ENCODE results near the gene WDR77. TPM values are rescaled to one million over a fixed set of nuclear protein-coding genes. Genes with fewer than 3 reads are reported as not detected.

Gene WDR77
- total RNA-seq, 1 experiment from 2014 or later, result 27.7 TPM

DNA sequence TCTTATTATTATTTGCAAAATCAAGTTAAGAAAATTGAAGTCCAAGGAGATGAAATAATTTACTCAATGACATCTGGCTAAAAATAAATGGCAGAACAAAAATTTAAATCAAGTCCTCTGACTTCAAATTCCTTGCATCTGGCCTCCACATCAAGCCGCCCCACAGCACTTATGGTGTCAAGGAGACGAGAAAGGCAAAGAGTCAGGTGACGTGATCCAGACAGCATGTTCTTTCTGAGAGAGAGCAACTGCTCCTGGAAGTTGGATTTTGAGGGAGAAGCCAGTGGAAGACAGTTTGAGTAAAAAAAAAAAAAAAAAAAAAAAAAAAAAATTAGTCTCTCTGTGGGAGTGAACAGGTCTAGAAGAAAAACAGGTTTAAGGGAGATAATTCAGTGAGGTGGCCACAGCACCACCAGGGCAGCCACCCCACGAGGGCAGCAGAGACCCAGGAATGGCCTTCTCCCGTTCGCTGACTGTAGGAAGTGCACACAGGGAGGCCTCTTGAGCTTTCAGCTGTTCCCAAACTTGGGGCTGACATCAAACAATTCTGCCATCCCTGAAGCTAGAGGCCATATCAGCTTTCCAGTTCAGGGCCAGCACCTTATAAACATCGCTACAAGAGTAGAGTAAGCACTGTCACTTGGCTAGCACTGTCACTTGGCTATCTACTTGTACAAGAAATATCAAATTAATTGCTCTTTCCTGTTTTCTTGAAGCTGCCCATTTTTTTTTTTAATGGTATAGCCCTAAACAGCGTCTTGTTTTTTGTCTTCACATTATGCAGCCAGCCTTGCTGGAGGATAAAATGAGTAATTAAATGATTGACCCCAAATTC lies 32.5 kb upstream of the WDR77 start:
- intact Hi-C loops (cut with micrococcal nuclease; ENCODE audit: unreplicated experiment), result loop anchor here (2.0 to 5.0 kb wide), 3 partner anchors 175 to 286 kb away; no protein-coding TSS in a partner anchor
- no peaks in the 10 kb centered on the region for H3K36me3 Mint-ChIP-seq (ENCODE audit: insufficient read depth, unreplicated experiment)
- H3K9me3 Mint-ChIP-seq (ENCODE audit: low read depth, unreplicated experiment), result no peaks in the 10 kb centered on the region
- CTCF ChIA-PET, result interaction anchor here (0.6 to 1.3 kb wide), 10 partner anchors 8 to 288 kb away, joined by 3 to 7 read pairs (median 4); partner anchors contain the start of genes DDX20 and INKA2
- H3K4me3 Mint-ChIP-seq (ENCODE audit: low read depth, unreplicated experiment), result no peak overlapping the region
- DNase-seq, result peak; percentile 69
- H3K27me3 Mint-ChIP-seq (ENCODE audit: unreplicated experiment), result no peaks in the 10 kb centered on the region
- no peaks in the 10 kb centered on the region for H3K4me1 Mint-ChIP-seq (ENCODE audit: low read depth, unreplicated experiment)
- H3K27ac Mint-ChIP-seq (ENCODE audit: unreplicated experiment), result no peak overlapping the region
- peak; percentile 22 for TF ChIP-seq CTCF (IDR thresholded peaks at IDR 0.05; ENCODE audit: unreplicated experiment)
- no TSS peak for BruUV-seq (replicated peaks)

DNA sequence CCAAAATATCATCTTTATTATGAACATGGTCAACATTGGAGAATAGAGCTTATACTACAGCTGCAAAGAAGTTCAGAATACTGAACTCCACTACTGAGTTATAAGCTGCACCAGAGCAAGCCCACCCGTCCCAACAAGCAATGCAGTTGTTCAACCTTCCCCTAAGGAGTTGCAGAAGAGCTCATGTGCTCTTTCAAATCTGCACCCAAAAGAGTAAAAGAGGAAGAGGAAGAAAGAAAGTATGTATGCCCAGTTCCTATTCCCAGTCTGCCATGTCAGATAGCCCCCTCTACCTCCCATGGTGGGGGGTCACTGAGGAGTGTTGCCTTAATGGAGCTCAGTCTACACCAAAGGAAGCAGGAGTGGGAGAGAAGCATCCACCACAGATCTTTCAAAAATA lies 31.6 kb upstream of the WDR77 start:
- Mint-ChIP-seq H3K36me3 (ENCODE audit: insufficient read depth, unreplicated experiment) (no peaks in the 10 kb centered on the region), H3K27me3 (ENCODE audit: unreplicated experiment) (no peaks in the 10 kb centered on the region), H3K27ac (ENCODE audit: unreplicated experiment) (no peak overlapping the region), H3K4me1 (ENCODE audit: low read depth, unreplicated experiment) (no peaks in the 10 kb centered on the region), H3K4me3 (ENCODE audit: low read depth, unreplicated experiment) (no peak overlapping the region), H3K9me3 (ENCODE audit: low read depth, unreplicated experiment) (no peaks in the 10 kb centered on the region)
- TF ChIP-seq CTCF (IDR thresholded peaks at IDR 0.05; ENCODE audit: unreplicated experiment), result no peak
- DNase-seq, result no peak
- BruUV-seq (replicated peaks), result no TSS peak
- intact Hi-C loops (cut with micrococcal nuclease; ENCODE audit: unreplicated experiment), result loop anchor here (2.0 to 5.0 kb wide), 3 partner anchors 176 to 287 kb away; no protein-coding TSS in a partner anchor
- CTCF ChIA-PET, result no interaction called here

- DNase-seq, result no peak
- no peak overlapping the region for H3K4me3 Mint-ChIP-seq (ENCODE audit: low read depth, unreplicated experiment)
- H3K9me3 Mint-ChIP-seq (ENCODE audit: low read depth, unreplicated experiment), result no peaks in the 10 kb centered on the region
- H3K27ac Mint-ChIP-seq (ENCODE audit: unreplicated experiment), result no peak overlapping the region
- H3K27me3 Mint-ChIP-seq (ENCODE audit: unreplicated experiment), result no peaks in the 10 kb centered on the region
- peaks cover 6% of the 10 kb centered on the region for H3K36me3 Mint-ChIP-seq (ENCODE audit: insufficient read depth, unreplicated experiment)
- CTCF ChIA-PET, result no interaction called here
- BruUV-seq (replicated peaks), result no TSS peak
- intact Hi-C loops (cut with micrococcal nuclease; ENCODE audit: unreplicated experiment), result no loop called here
- TF ChIP-seq CTCF (IDR thresholded peaks at IDR 0.05; ENCODE audit: unreplicated experiment), result no peak
- no peaks in the 10 kb centered on the region for H3K4me1 Mint-ChIP-seq (ENCODE audit: low read depth, unreplicated experiment)
These were observed 27.8 kb upstream of the WDR77 start for GRCh38 chr1:111476761-111477309.

- Mint-ChIP-seq H3K27me3 (ENCODE audit: unreplicated experiment) (no peaks in the 10 kb centered on the region), H3K27ac (ENCODE audit: unreplicated experiment) (no peak overlapping the region), H3K9me3 (ENCODE audit: low read depth, unreplicated experiment) (no peaks in the 10 kb centered on the region), H3K36me3 (ENCODE audit: insufficient read depth, unreplicated experiment) (peaks cover 6% of the 10 kb centered on the region), H3K4me3 (ENCODE audit: low read depth, unreplicated experiment) (no peak overlapping the region), H3K4me1 (ENCODE audit: low read depth, unreplicated experiment) (no peaks in the 10 kb centered on the region)
- intact Hi-C loops (cut with micrococcal nuclease; ENCODE audit: unreplicated experiment), result no loop called here
- BruUV-seq (replicated peaks), result no TSS peak
- CTCF ChIA-PET, result no interaction called here
- no peak for TF ChIP-seq CTCF (IDR thresholded peaks at IDR 0.05; ENCODE audit: unreplicated experiment)
- DNase-seq, result no peak
These were observed 27.2 kb upstream of the WDR77 start for GRCh38 chr1:111476214-111476613.

All from Calu3 (cell line).